DMS153 (cell line): Measurements from ENCODE around the gene TUBB3.
"Not testable (repeated sequence)": the region's sequence is repeated elsewhere in the genome, so short reads cannot be mapped to it uniquely, and the experiment has no call there.

Experiments
- DNase-seq: peaks from one replicate; lab custom pipeline; 2025; lab: John Stamatoyannopoulos, UW

The TUBB3 gene

GRCh38 chr16:89918453-89919347 is 4.4 kb upstream of the TUBB3 start, which contains the start of gene MC1R:
Gene MC1R, plus strand, starts transcription at chr16:89918862. Its CDS starts 397 bp downstream, at chr16:89919259.
- DNase-seq: no peak

- no peak for DNase-seq
These were observed 3.4 kb upstream of the TUBB3 start for GRCh38 chr16:89919535-89920406.

- no peak for DNase-seq
These were observed 2.4 kb upstream of the TUBB3 start for GRCh38 chr16:89920723-89921122.

- DNase-seq: no peak
These were observed 1.9 kb upstream of the TUBB3 start for GRCh38 chr16:89921131-89921701.

GRCh38 chr16:89921702-89922476 is 1.3 kb upstream of the TUBB3 start:
- DNase-seq: peak; percentile 37

- DNase-seq: peak; percentile 51
These were observed 662 bp upstream of the TUBB3 start for GRCh38 chr16:89922477-89922883.

GRCh38 chr16:89923640-89924296 is 626 bp downstream of the TUBB3 start:
- peak; percentile 22 for DNase-seq

- DNase-seq: no peak
These were observed 1.3 kb downstream of the TUBB3 start for GRCh38 chr16:89924297-89924924.

GRCh38 chr16:89924925-89925307 is 1.8 kb downstream of the TUBB3 start:
- peak; percentile 20 for DNase-seq

- no peak for DNase-seq
These were observed 2.5 kb downstream of the TUBB3 start for GRCh38 chr16:89925596-89926079.

GRCh38 chr16:89931305-89931896 is 8.3 kb downstream of the TUBB3 start:
- no peak for DNase-seq

GRCh38 chr16:89931964-89932363 is 8.8 kb downstream of the TUBB3 start:
- no peak for DNase-seq

GRCh38 chr16:89934019-89934418 is 10.9 kb downstream of the TUBB3 start:
- not testable (repeated sequence) for DNase-seq

- DNase-seq: no peak
These were observed 11.7 kb downstream of the TUBB3 start for GRCh38 chr16:89934611-89935553.

GRCh38 chr16:89935620-89936019 is 12.5 kb downstream of the TUBB3 start:
- not testable (repeated sequence) for DNase-seq

GRCh38 chr16:89936034-89936433 is 12.9 kb downstream of the TUBB3 start:
- no peak for DNase-seq

- DNase-seq: no peak
These were observed 13.4 kb downstream of the TUBB3 start for GRCh38 chr16:89936508-89936907.

- no peak for DNase-seq
These were observed 13.8 kb downstream of the TUBB3 start for GRCh38 chr16:89936981-89937380.
